ENCODE measurements around the gene GPC6.

- no peak for TF ChIP-seq CTCF (IDR thresholded peaks at IDR 0.05; ENCODE audit: poor library complexity)
- TF ChIP-seq EZH2 (IDR thresholded peaks at IDR 0.05; ENCODE audit: borderline replicate concordance), result no peak
Measured at GRCh38 chr13:93325303-93326233, 99.0 kb downstream of the GPC6 start.
